CD4-positive, alpha-beta T cell (primary cell): ENCODE measurements around the gene NCAPG2. TPM values are rescaled to one million over a fixed set of nuclear protein-coding genes. Genes with fewer than 3 reads are reported as not detected.
A peak's percentile ranks its signal among the peaks of the same experiment; 100 is the strongest.

Experiments used
- ATAC-seq: fragments of 200-7000 bp; cut with Tn5 transposase; one replicate; pipeline ENCODE4 v1.10.0; 2022; ENCODE audit warnings: mild to moderate bottlenecking; ENCODE audit not compliant: poor library complexity
- CTCF ChIA-PET: fragments of 350-600 bp; sonication (Branson Sonifier 250); formaldehyde crosslinking; loops from one replicate; lab custom pipeline; 2021; ENCODE audit warnings: antibody characterized with exemption, inconsistent platforms; lab: Charles Lee
- POLR2A ChIA-PET: fragments of 350-600 bp; sonication (Branson Sonifier 250); formaldehyde crosslinking; loops from one replicate; lab custom pipeline; 2021; ENCODE audit warnings: antibody characterized with exemption, inconsistent platforms; lab: Charles Lee
- DNase-seq, 14 experiments: peaks; one replicate each; pipeline ENCODE4 v3.0.0-alpha.2; 2013 to 2020; ENCODE audit warnings: mixed read lengths in 2 of 14
- H3K27ac ChIP-seq, 2 donors: one replicate each; pipeline versions ENCODE4 v1.5.1 to v1.7.0; 2013; ENCODE audit warnings: low read length in 2 of 2, low read depth in 1 of 2, mild to moderate bottlenecking in 1 of 2
- H3K27me3 ChIP-seq, 2 experiments: 1 replicate in 1 of 2; 2 replicates in 1 of 2; pipeline versions ENCODE4 v1.6.1 to v1.7.0; 2013; ENCODE audit warnings: low read length in 2 of 2, control low read depth in 1 of 2, mild to moderate bottlenecking in 1 of 2, moderate library complexity in 1 of 2; ENCODE audit not compliant: insufficient read depth in 2 of 2, control insufficient read depth in 1 of 2
- H3K36me3 ChIP-seq: one replicate; pipeline ENCODE4 v1.6.1; 2013; ENCODE audit warnings: low read length, control low read depth; ENCODE audit not compliant: insufficient read depth
- H3K4me1 ChIP-seq: one replicate; pipeline ENCODE4 v1.6.1; 2013; ENCODE audit warnings: low read length, control low read depth; ENCODE audit not compliant: insufficient read depth
- H3K4me3 ChIP-seq: one replicate; pipeline ENCODE4 v1.5.1; 2013; ENCODE audit warnings: mild to moderate bottlenecking, low read length, moderate library complexity
- H3K9me3 ChIP-seq, 2 experiments: 1 replicate in 1 of 2; 2 replicates in 1 of 2; pipeline versions ENCODE4 v1.6.1 to v1.7.0; 2013; ENCODE audit warnings: low read length in 2 of 2, mild to moderate bottlenecking in 2 of 2, control low read depth in 1 of 2, moderate library complexity in 1 of 2; ENCODE audit not compliant: control insufficient read depth in 1 of 2, insufficient read depth in 1 of 2
- H3K27ac Mint-ChIP-seq: one replicate; pipeline ENCODE4 v1.8.0; 2020; ENCODE audit warnings: mixed read lengths
- H3K27me3 Mint-ChIP-seq: one replicate; pipeline ENCODE4 v1.8.0; 2021; ENCODE audit warnings: mixed read lengths
- H3K36me3 Mint-ChIP-seq: one replicate; pipeline ENCODE4 v1.8.0; 2021; ENCODE audit warnings: low read depth, mixed read lengths
- H3K4me1 Mint-ChIP-seq: one replicate; pipeline ENCODE4 v1.8.0; 2021; ENCODE audit warnings: low read depth, mixed read lengths
- H3K4me3 Mint-ChIP-seq: one replicate; pipeline ENCODE4 v1.8.0; 2020; ENCODE audit warnings: mild to moderate bottlenecking, mixed read lengths
- H3K9me3 Mint-ChIP-seq: one replicate; pipeline ENCODE4 v1.8.0; 2020; ENCODE audit warnings: mixed read lengths
- CTCF ChIP-seq: fragments of 200-600 bp; IDR thresholded peaks from one replicate; pipeline ENCODE4 v1.8.0; 2022; ENCODE audit warnings: antibody characterized with exemption, mild to moderate bottlenecking
- intact Hi-C, 2 experiments: fragments of 100-400 bp; cut with DNase I in 1 of 2; cut with micrococcal nuclease in 1 of 2; formaldehyde crosslinking; loops; one replicate each; pipeline versions ENCODE4 v1.15.1 to v1.9.0; 2023 to 2025; cut with DNase I, micrococcal nuclease
- total RNA-seq, 174 experiments: library from RNA in 2 of 174; stranded (reverse) in 2 of 174; gene quantifications; one replicate each; pipeline ENCODE4 v1.2.3 and lab custom pipeline; 2021 to 2026

NCAPG2 gene
- total RNA-seq, 2 experiments from 2014 or later, result 9.9 to 11.8 TPM

- ATAC-seq (no peak), DNase-seq (peak in 1 of 14 experiments; percentile 15)
- POLR2A ChIA-PET, result no interaction called here
- Histone ChIP-seq H3K9me3 (peaks cover 0 to 15% of the 10 kb centered on the region in 2 experiments), H3K4me1 (no peaks in the 10 kb centered on the region), H3K4me3 (no peak overlapping the region), H3K27me3 (no peaks in the 10 kb centered on the region), H3K36me3 (peaks cover under 1% of the 10 kb centered on the region), H3K27ac (no peak overlapping the region)
- peaks cover 6% of the 10 kb centered on the region for H3K36me3 Mint-ChIP-seq
- no peaks in the 10 kb centered on the region for H3K27me3 Mint-ChIP-seq
- peaks cover 2% of the 10 kb centered on the region for H3K4me1 Mint-ChIP-seq
- peak overlapping the region; percentile 6 for H3K27ac Mint-ChIP-seq
- CTCF ChIA-PET, result no interaction called here
- TF ChIP-seq CTCF, result no peak
- H3K9me3 Mint-ChIP-seq, result peaks cover 2% of the 10 kb centered on the region
- intact Hi-C loops, result no loop called here
- H3K4me3 Mint-ChIP-seq, result no peak overlapping the region
These were observed 20.3 kb upstream of the NCAPG2 start for GRCh38 chr7:158724658-158725505.

- no peaks in the 10 kb centered on the region for H3K27me3 ChIP-seq
- intact Hi-C loops, result no loop called here
- H3K36me3 ChIP-seq, result no peaks in the 10 kb centered on the region
- Mint-ChIP-seq H3K9me3 (peaks cover 2% of the 10 kb centered on the region), H3K4me1 (no peaks in the 10 kb centered on the region), H3K27ac (peak overlapping the region; percentile 6), H3K4me3 (no peak overlapping the region), H3K36me3 (peaks cover 4% of the 10 kb centered on the region), H3K27me3 (no peaks in the 10 kb centered on the region)
- TF ChIP-seq CTCF, result no peak
- H3K9me3 ChIP-seq, result peaks cover 0 to 15% of the 10 kb centered on the region in 2 experiments
- no peak overlapping the region for H3K4me3 ChIP-seq
- CTCF ChIA-PET, result interaction anchor here (0.6 kb wide), 1 partner anchor 166 kb away, joined by 3 read pairs; no protein-coding TSS in a partner anchor
- ATAC-seq (no peak), DNase-seq (peak in 1 of 14 experiments; percentile 12)
- POLR2A ChIA-PET, result no interaction called here
- no peaks in the 10 kb centered on the region for H3K4me1 ChIP-seq
- no peak overlapping the region for H3K27ac ChIP-seq
These were observed 19.2 kb upstream of the NCAPG2 start for GRCh38 chr7:158723714-158724385.

DNA sequence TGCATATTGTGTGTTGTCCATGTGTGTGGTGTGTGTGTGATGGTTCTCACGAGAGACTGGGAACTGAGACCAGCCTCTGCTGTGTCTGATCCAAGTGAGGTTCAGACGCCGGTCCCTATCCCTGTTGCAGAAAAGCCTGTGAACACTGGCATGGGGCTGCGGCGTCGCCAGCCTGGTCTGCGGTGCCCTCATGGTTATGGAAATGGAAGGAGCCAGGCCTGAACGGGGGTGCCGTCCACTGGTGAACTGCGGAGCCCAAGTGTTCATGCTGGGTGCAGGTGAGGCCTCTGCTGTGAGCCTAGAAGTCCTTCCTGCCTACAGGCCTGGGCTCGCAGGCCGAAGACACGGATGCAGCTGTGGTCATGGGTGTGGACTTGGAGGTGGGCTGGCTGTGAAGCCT is 18.7 kb upstream of the NCAPG2 start:
- H3K9me3 ChIP-seq, result peaks cover 0 to 15% of the 10 kb centered on the region in 2 experiments
- no peak overlapping the region for H3K4me3 Mint-ChIP-seq
- H3K4me3 ChIP-seq, result no peak overlapping the region
- H3K36me3 Mint-ChIP-seq, result peaks cover 4% of the 10 kb centered on the region
- no peaks in the 10 kb centered on the region for H3K27me3 ChIP-seq
- H3K9me3 Mint-ChIP-seq, result peaks cover 2% of the 10 kb centered on the region
- H3K27ac Mint-ChIP-seq, result no peak overlapping the region
- no peaks in the 10 kb centered on the region for H3K4me1 ChIP-seq
- no peak for ATAC-seq
- no peaks in the 10 kb centered on the region for H3K27me3 Mint-ChIP-seq
- DNase-seq, result no peak
- H3K4me1 Mint-ChIP-seq, result no peaks in the 10 kb centered on the region
- ChIA-PET POLR2A (no interaction called here), CTCF (interaction anchor here (0.6 kb wide), 1 partner anchor 166 kb away, joined by 3 read pairs; no protein-coding TSS in a partner anchor)
- H3K36me3 ChIP-seq, result no peaks in the 10 kb centered on the region
- TF ChIP-seq CTCF, result no peak
- intact Hi-C loops, result no loop called here
- H3K27ac ChIP-seq, result no peak overlapping the region
